NCI-H2171 treated with DMSO at 0.1 percent for 48 hours (cell line): ENCODE measurements around the gene EFCAB7.

Experiments
- DNase-seq: peaks from one replicate; lab custom pipeline; 2025; lab: John Stamatoyannopoulos, UW

The EFCAB7 gene

GRCh38 chr1:63601912-63602311 lies 78.6 kb downstream of the EFCAB7 start:
- DNase-seq = no peak

GRCh38 chr1:63602629-63603028 lies 79.3 kb downstream of the EFCAB7 start:
- no peak for DNase-seq

- no peak for DNase-seq
Observed at GRCh38 chr1:63603810-63604209, 80.5 kb downstream of the EFCAB7 start.

GRCh38 chr1:63607322-63607721 lies 84.0 kb downstream of the EFCAB7 start:
- no peak for DNase-seq

GRCh38 chr1:63611231-63611630 lies 87.9 kb downstream of the EFCAB7 start:
- no peak for DNase-seq

GRCh38 chr1:63612564-63612963 lies 89.2 kb downstream of the EFCAB7 start:
- no peak for DNase-seq

GRCh38 chr1:63612971-63613370 lies 89.6 kb downstream of the EFCAB7 start:
- peak; percentile 48 for DNase-seq

- DNase-seq = peak; percentile 83
Observed at GRCh38 chr1:63615768-63616420, 92.6 kb downstream of the EFCAB7 start.

GRCh38 chr1:63617450-63617849 lies 94.1 kb downstream of the EFCAB7 start:
- peak; percentile 80 for DNase-seq

- peak; percentile 74 for DNase-seq
Observed at GRCh38 chr1:63618011-63618410, 94.7 kb downstream of the EFCAB7 start.

- DNase-seq = no peak
Observed at GRCh38 chr1:63619558-63619957, 96.2 kb downstream of the EFCAB7 start.

GRCh38 chr1:63620671-63621070 lies 97.3 kb downstream of the EFCAB7 start:
- no peak for DNase-seq

- DNase-seq = no peak
Observed at GRCh38 chr1:63621075-63621474, 97.8 kb downstream of the EFCAB7 start.

- no peak for DNase-seq
Observed at GRCh38 chr1:63621698-63622097, 98.4 kb downstream of the EFCAB7 start.
